Caki2 (cell line): ENCODE measurements around the gene AXL. TPM values are rescaled to one million over a fixed set of nuclear protein-coding genes. Genes with fewer than 3 reads are reported as not detected.
"Not testable (repeated sequence)": the region's sequence is repeated elsewhere in the genome, so short reads cannot be mapped to it uniquely, and the experiment has no call there.

Experiments
- DNase-seq: peaks from one replicate; pipeline ENCODE4 v3.0.0-alpha.2; 2015; ENCODE audit warnings: low read depth
- in situ Hi-C: cut with HindIII; loops from 2 replicates; pipeline ENCODE4 v1.10.0; 2016; ENCODE audit warnings: low sequenced_read_pairs, low pct_unique_long_range_greater_than_20kb, mixed read lengths
- total RNA-seq: library from RNA; depleted of rRNA; stranded (reverse); fragments of >200 nt; shearing (Covaris generic); gene quantifications from 2 replicates; pipeline ENCODE4 v1.2.3, GENCODE V29; 2014; ENCODE audit warnings: low replicate concordance; rRNA removed

The AXL gene
- total RNA-seq, result 349 and 418 TPM in 2 replicates

DNA sequence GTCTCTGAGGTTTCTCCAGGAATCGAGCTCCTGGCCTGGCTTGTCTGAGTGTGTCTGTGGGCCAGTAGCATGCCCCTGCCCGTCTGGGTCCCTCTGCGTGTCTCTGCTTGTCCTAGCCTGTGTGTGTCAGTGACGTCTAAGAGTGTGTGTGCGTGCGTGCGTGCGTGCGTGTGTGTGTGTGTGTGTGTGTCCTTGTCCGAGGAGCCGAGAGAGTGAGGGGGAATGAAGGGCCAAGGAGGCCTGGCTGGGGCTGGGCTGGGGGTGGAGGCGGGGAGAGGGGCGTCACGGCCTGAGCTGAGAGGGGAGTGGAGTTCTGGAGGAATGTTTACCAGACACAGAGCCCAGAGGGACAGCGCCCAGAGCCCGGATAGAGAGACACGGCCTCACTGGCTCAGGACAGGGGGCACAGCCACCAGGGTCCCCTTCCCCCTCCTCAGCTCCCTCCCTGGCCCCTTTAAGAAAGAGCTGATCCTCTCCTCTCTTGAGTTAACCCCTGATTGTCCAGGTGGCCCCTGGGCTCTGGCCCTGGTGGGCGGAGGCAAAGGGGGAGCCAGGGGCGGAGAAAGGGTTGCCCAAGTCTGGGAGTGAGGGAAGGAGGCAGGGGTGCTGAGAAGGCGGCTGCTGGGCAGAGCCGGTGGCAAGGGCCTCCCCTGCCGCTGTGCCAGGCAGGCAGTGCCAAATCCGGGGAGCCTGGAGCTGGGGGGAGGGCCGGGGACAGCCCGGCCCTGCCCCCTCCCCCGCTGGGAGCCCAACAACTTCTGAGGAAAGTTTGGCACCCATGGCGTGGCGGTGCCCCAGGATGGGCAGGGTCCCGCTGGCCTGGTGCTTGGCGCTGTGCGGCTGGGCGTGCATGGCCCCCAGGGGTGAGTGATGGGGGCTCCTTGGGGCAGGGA is at the start of gene AXL:
Gene AXL, plus strand, starts transcription at position 609 of the 893 bp plus-strand sequence. Its CDS starts 170 bp downstream, at position 779.
- in situ Hi-C loops, result no loop called here
- peak; percentile 97 for DNase-seq

DNA sequence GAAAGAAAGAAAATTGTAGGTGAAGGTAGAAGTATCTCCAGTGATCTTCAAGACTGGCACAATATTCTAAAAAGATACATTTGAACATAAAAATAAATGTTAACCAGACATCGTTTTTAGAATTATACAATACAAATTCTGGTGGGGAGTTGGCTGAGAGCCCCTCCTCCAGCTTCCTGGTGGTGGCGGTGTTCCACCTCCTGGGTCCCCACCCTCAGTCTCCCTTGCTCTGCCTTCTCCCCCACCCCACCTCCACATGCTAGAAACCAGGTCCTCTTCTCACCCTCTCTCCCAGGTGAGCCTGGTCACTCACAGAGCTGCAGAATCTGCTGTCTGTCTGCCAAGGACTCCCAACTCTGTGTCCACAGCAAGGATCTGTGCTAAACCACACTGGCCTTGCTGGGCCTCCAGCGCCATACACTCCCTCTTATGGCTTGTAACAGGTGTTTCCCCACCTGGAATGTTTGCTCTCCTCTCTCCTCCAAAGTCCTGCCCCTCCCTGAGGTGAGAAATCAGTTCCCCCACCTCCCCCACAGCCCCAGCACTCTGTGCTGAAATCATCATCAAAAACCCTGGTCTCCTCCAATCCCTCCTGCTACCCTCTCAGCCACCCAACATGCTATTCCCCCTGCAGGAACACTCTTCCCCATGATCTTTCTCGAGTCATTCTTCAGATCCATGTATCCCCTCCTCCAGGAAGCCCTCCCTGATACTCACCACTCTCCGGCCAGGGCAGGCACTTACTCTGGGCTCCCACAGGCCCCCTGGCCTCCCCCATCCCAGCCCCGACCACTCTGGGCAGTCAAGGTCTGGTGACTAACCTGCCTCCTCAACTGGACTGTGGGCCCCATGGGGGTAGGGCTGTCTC is 46.5 kb upstream of the AXL start:
- in situ Hi-C loops, result loop anchor here (10.0 kb wide), 1 partner anchor 102 kb away; no protein-coding TSS in a partner anchor
- DNase-seq, result no peak

DNA sequence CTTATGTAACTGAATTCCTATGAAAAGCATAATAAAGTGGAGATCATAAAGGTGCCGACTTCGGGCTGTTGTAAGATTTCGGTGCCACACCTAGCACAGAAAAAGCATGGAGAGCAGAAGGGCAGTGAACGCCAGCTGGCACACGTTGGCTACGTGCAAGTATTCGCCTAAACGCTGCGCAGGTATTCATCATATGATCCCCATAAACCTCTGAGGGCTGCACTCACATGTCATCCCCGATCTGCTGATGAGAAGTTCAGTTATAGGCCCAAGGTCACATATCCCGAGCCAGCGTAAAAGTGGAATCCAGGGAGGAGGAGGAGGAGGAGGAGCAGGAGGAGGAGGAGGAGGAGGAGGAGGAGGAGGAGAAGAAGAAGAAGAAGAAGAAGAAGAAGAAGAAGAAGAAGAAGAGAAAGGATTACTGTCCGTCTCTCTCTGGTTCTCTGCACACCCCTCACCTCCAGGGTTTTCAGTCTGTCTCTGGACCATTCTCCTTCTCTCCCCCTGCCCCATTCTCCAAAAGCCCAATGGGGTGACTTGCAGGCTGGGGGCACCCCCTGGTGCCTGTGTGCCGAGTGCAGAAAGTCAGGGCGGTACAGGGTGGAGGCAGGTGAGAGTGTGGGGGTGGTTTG is 44.6 kb upstream of the AXL start:
- in situ Hi-C loops, result loop anchor here (10.0 kb wide), 1 partner anchor 100 kb away; no protein-coding TSS in a partner anchor
- no peak for DNase-seq

DNA sequence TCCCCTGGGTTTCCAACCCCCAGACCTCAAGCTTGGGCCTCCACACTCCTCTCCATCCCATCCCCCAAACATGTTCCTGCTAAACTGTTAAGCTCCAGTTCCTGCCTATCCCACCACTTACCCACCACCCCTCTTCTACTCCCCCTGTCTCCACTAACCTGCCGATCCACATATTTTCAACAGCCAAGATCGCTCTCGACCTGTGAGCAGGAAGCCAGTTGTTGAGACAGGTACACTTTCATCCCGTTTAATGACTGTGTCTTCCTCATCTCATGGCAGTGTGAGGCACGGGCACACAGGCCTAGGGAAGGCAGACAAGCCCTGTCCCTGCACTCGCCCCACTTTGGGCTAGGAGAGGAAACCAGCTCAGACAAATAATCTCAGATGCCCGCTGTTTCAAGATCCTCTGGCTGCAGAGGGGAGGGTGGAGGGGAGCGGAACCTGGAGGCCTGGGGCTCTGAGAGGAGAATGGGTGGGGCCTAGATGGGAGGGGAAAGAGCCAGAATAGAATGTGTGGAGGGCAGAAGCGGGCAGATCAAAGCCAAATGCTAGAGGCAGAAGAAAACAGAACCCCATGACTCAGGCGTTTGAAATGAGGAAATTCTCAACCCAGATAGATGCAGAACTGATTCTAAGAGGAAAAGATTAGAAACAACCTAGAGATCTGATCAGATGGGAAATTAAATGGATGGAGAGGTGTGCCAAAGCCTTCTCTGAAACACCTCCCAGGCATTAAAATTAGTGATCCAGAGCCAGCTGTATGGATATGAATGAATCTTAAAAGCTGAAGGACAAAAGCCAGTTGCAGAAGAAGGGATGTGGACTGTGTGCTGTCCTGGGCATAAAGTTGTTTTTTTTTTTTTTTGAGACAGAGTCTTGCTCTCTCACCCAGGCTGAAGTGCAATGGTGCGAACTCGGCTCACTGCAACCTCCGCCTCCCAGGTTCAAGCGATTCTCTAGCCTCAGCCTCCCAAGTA is 42.9 kb upstream of the AXL start:
- DNase-seq, result peak; percentile 95
- in situ Hi-C loops, result loop anchor here (10.0 kb wide), 1 partner anchor 99 kb away; no protein-coding TSS in a partner anchor

DNA sequence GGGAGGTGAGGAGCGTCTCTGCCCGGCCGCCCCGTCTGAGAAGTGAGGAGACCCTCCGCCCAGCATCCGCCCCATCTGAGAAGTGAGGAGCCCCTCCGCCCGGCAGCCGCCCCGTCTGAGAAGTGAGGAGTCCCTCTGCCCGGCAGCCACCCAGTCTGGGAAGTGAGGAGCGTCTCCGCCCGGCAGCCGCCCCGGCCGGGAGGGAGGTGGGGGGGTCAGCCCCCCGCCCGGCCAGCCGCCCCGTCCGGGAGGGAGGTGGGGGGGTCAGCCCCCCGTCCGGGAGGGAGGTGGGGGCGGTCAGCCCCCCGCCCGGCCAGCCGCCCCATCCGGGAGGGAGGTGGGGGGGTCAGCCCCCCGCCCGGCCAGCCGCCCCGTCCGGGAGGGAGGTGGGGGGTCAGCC is 38.9 kb upstream of the AXL start:
- DNase-seq, in situ Hi-C loops: not testable (repeated sequence)

DNA sequence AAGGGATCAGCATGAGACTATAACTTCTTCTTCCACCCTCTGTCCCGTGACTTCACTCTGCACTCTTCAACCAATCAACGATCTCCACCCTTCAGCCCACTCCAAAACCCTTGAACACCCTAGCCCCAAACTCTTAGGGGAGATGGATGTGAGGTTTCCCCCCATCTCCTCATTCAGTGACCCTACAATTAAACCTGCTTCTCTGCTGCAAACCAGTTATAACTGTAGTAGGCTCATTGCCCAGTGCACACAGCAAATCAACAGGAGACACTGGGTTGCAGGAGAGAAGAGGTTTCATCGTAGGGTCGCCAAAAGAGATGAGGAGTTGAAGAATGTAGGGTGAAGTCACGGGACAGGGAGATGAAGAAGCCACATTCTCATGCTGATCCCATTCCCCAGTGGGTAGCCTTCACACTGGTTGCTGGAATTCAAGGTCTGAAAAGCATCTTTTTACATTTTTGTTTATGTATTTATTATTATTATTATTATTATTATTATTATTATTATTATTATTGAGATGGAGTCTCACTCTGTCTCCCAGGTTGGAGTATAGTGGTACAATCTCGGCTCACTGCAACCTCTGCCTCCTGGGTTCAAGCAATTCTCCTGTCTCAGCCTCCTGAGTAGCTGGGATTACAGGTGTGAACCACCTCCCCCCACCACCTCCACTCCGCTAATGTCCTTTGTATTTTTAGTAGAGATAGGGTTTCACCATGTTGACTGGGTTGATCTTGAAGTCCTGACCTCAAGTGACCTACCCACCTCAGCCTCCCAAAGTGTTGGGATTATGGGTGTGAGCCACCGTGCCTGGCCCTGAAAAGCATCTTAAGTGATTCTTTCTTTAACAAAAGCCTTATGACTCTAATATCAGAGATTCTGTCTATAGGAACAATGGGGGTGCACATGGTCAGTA is 31.8 kb upstream of the AXL start:
- DNase-seq, result no peak
- in situ Hi-C loops, result no loop called here

DNA sequence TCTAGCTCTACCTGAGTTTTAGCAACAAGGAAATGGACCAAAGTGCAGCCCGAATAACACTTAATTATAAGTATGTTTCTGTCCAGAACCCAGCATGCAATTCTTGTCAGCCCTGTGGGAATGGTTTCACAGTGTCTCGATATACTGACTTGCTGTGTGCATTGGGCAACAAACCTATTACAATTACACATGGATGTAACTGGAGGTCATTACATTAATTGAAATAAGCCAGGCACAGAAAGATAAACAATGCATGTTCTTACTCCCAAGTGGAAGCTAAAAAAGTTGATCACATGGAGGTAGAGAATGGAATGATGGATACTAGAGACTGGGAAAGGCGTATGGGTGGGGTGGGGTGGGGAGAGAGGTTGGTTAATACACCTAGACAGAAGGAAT is 31.1 kb upstream of the AXL start:
- in situ Hi-C loops, result no loop called here

DNA sequence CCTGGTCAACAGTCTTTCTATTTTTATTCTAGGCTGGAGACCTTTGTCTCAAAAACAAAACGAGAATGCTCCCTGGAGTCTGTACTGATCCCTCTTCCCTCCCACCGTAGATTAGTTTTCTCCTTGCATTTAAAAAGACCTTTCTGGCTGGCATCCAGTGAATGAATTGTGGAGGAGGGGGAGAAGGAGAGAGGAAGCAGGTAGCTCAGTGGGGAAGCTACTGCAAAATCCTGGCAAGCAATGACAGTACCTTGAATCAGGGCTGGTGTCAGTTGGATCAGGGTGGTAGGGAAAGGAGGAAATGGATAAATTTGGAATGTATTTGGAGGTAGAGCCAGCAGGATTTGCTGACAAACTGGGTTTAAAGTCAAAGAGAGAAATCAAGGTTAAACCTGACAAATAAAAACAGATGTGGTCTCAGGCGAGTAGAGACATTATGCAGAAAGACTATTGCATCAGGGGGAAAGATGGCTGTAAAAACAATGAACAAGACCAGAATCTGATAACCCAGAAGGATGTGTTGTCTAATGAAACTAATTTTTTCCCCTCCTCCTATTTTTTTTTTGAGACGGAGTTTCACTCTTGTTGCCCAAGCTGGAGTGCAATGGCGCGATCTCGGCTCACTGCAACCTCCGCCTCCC is 29.5 kb upstream of the AXL start:
- in situ Hi-C loops, result no loop called here
- peak; percentile 63 for DNase-seq

More for the DNA sequence above, 31.1 kb upstream of the AXL start:
- DNase-seq, result no peak

DNA sequence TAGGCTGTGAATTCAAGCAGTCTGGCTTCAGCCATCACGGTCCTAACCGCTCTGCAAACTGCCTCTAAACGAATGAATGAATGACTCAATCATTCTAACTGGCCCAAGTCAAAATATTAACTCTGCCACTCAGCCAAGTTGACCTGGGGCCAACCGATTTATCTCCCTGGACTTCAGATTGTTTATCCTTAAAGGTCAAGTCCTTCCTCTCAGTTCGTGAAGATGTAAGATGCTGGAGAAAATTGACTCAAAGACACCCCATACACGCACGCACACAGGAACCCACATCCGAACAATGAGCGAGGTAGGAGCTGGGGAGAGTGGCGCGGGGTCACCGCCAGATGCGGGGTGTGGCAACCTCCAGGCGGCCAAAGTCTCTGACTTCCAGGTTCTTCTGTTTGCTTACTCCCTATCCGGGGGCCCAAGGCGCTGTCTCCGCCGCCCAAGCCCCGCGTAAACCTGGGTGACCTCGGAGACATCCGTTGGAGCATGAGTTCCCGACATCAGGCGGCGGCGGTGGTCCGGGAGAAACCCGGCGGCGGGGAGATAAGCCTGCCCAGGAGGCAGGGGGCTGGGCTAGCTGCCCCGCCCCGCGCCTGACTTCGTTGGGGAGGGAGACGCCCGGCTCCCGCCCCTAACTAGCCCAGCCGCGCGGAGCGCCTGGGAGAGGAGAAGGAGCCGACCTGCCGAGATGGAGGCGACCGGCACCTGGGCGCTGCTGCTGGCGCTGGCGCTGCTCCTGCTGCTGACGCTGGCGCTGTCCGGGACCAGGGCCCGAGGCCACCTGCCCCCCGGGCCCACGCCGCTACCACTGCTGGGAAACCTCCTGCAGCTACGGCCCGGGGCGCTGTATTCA is 26.2 kb upstream of the AXL start, which contains the start of gene CYP2S1:
Gene CYP2S1, plus strand, starts transcription at position 646 of the 856 bp plus-strand sequence. Its CDS starts 46 bp downstream, at position 692.
- DNase-seq, result peak; percentile 86
- in situ Hi-C loops, result no loop called here

DNA sequence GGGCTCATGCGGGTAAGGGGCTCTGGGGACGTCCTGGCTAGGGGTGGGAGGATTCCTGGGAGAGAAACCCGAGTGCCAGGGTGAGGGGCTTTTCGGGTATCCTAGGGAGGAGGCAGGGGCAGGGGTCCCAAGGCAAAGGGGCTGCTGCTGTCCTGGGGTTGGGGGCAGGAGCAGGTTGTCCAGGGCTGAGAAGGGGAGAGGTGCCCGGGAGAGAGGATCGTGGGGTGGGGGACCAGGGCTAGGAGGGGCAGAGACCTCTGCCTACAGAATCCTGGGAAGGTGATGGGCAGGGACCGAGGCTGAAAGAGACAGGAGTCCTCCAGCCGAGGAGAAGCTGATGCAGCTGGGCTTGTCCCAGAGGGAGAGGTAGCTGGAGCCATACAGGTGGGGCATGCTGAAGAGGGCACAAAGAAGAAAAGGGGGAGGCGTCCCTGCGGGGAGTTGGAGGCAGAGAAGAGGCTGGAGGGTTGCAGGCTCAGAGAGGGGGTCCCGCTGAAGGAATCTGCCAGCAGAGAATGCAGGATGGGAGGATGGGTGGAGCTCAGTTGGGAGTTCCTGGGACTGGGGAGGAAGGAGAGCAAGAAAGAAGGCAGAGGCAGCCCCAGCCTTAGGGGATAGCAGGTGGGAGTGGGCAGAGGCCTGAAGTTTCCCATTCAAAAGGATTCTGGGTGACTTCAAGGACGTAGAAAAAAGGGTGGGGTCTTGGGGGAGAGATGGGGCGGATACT is 25.4 kb upstream of the AXL start:
- DNase-seq, result peak; percentile 39
- in situ Hi-C loops, result no loop called here

DNA sequence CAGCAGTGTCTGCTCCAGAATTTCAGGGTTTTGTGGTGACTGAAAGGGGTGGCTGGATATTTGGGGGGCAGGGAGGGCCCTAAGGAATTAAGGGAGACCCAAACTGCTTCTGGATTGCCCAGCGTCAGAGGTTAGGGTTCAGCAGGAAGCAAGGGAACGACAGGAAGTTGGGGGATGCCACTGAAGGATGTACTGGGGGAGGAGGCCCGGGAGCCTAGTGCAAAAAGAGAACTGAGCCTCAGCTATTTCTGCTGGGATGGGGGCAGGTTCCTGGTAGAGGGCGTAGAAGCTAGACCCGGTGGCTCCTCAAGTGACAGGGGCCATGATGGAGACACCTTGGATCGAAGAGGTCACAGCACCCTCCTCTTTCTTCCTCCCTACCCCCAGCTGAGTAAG is 24.9 kb upstream of the AXL start:
- in situ Hi-C loops, result no loop called here

DNA sequence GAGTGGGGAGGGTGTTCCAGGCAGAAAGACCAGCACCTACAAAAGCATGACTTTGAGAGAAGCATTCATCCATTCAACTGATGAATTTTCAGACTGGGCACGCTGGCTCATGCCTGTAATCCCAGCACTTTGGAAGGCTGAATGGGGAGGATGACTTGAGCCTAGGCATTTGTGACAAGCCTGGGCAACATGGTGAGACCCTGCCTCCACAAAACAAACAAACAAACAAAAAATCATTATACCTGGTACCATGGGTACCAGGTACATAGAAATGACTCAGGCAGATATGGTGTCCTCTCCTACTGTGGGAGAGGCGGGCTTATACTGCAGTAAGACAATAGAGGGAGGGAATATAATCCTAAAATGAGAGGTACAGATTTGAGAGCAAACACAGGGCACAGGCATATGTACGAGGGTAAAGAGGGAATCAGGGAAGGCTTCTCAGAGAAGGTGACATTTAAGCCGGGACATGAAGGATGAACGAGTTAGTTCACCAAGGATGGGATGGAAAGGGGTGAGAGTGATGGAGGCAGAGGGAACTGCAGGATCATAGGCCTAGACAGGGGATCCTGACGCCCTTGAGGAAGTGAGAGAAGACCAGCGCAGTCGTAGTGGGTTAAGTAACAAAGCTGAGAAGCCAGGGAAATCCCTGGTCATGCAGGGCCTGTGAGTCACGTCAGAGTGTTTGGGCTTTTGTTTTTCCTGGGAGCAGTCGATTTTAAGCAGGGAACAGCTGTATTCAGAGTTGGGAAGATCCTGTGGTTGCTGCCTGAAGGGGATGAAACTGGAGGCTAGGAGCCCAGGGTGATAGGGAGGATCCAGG is 23.1 kb upstream of the AXL start:
- in situ Hi-C loops, result no loop called here
- DNase-seq, result peak; percentile 59

More for the DNA sequence above, 24.9 kb upstream of the AXL start:
- DNase-seq, result no peak

DNA sequence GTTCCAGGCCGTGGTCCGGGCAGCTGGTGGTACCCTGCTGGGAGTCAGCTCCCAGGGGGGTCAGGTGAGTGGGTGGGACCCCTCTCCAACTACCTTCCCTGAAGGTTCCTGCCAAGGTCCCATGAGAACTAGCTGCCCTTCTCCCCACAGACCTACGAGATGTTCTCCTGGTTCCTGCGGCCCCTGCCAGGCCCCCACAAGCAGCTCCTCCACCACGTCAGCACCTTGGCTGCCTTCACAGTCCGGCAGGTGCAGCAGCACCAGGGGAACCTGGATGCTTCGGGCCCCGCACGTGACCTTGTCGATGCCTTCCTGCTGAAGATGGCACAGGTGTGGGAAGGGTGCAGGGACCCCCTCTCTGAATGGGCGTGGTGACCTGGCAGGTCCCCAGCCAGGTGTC is 20.5 kb upstream of the AXL start:
- in situ Hi-C loops, result no loop called here
- DNase-seq, result no peak

DNA sequence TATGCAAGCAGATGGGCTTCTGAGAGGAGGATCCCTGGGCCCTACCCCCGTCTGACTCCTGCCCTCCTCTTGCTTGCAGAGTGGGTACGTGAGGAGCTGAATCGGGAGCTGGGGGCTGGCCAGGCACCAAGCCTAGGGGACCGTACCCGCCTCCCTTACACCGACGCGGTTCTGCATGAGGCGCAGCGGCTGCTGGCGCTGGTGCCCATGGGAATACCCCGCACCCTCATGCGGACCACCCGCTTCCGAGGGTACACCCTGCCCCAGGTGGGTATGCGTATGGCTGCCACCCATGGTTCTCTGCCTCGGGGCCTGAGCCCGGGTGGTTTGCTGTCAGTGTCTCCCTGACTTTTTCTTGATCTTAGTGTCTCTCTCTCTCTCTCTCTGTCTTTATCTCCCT is 15.7 kb upstream of the AXL start:
- in situ Hi-C loops, result no loop called here
- no peak for DNase-seq
